Measurements from ENCODE around the gene SLC9A3.
A peak's percentile ranks its signal among the peaks of the same experiment; 100 is the strongest.
"Not testable (repeated sequence)": the region's sequence is repeated elsewhere in the genome, so short reads cannot be mapped to it uniquely, and the experiment has no call there.

SLC9A3 gene

GRCh38 chr5:476102-476813 lies 48.0 kb downstream of the SLC9A3 start:
- no peak for DNase-seq
- Mint-ChIP-seq H3K4me1 (peaks cover 35 to 66% of the 10 kb centered on the region in 2 donors), H3K4me3 (peak overlapping the region; percentile 70 to 87), H3K9me3 (no peaks in the 10 kb centered on the region), H3K36me3 (peaks cover 64 to 69% of the 10 kb centered on the region in 2 donors), H3K27ac (peak overlapping the region; percentile 93), H3K27me3 (peaks cover 25 to 65% of the 10 kb centered on the region in 2 donors)
- no peak for ATAC-seq (replicated peaks)

GRCh38 chr5:475704-476101 lies 48.5 kb downstream of the SLC9A3 start:
- Mint-ChIP-seq H3K27me3 (peaks cover 20 to 62% of the 10 kb centered on the region in 2 donors), H3K4me1 (peaks cover 39 to 69% of the 10 kb centered on the region in 2 donors), H3K27ac (peak overlapping the region; percentile 89), H3K36me3 (peaks cover 67 to 73% of the 10 kb centered on the region in 2 donors), H3K9me3 (no peaks in the 10 kb centered on the region), H3K4me3 (peak overlapping the region; percentile 87 to 90)
- ATAC-seq (replicated peaks), result no peak
- no peak for DNase-seq

- H3K9me3 Mint-ChIP-seq, result no peaks in the 10 kb centered on the region
- H3K27me3 Mint-ChIP-seq, result peaks cover 18 to 58% of the 10 kb centered on the region in 2 donors
- peak overlapping the region; percentile 87 to 90 for H3K4me3 Mint-ChIP-seq
- ATAC-seq (replicated peaks), result no peak
- H3K27ac Mint-ChIP-seq, result peak overlapping the region; percentile 89
- peaks cover 40 to 73% of the 10 kb centered on the region in 2 donors for H3K4me1 Mint-ChIP-seq
- H3K36me3 Mint-ChIP-seq, result peaks cover 67 to 73% of the 10 kb centered on the region in 2 donors
- DNase-seq, result no peak
These were observed 49.2 kb downstream of the SLC9A3 start for GRCh38 chr5:474840-475661.

- H3K27me3 Mint-ChIP-seq, result peaks cover 15 to 55% of the 10 kb centered on the region in 2 donors
- peak overlapping the region; percentile 88 for H3K27ac Mint-ChIP-seq
- peaks cover 40 to 75% of the 10 kb centered on the region in 2 donors for H3K4me1 Mint-ChIP-seq
- H3K9me3 Mint-ChIP-seq; DNase-seq; ATAC-seq (replicated peaks): not testable (repeated sequence)
- peaks cover 68 to 73% of the 10 kb centered on the region in 2 donors for H3K36me3 Mint-ChIP-seq
- H3K4me3 Mint-ChIP-seq, result peak overlapping the region; percentile 87 to 90
These were observed 49.9 kb downstream of the SLC9A3 start for GRCh38 chr5:474232-474839.

GRCh38 chr5:473551-474192 lies 50.6 kb downstream of the SLC9A3 start:
- peak; percentile 33 to 37 for ATAC-seq (replicated peaks)
- Mint-ChIP-seq H3K36me3 (peaks cover 71 to 73% of the 10 kb centered on the region in 2 donors), H3K27me3 (peaks cover 13 to 48% of the 10 kb centered on the region in 2 donors), H3K4me1 (peaks cover 42 to 79% of the 10 kb centered on the region in 2 donors), H3K27ac (peak overlapping the region; percentile 89), H3K9me3 (no peaks in the 10 kb centered on the region), H3K4me3 (peak overlapping the region; percentile 87 to 90)
- DNase-seq, result peak; percentile 54

- DNase-seq (peak; percentile 87), ATAC-seq (replicated peaks) (peak; percentile 71 to 79)
- Mint-ChIP-seq H3K4me3 (peak overlapping the region; percentile 87 to 90), H3K36me3 (peaks cover 71% of the 10 kb centered on the region in 2 donors), H3K9me3 (no peaks in the 10 kb centered on the region), H3K27me3 (peaks cover 12 to 40% of the 10 kb centered on the region in 2 donors), H3K4me1 (peaks cover 42 to 79% of the 10 kb centered on the region in 2 donors), H3K27ac (peak overlapping the region; percentile 96)
These were observed 51.3 kb downstream of the SLC9A3 start for GRCh38 chr5:472656-473550.

- ATAC-seq (replicated peaks), result peak; percentile 17 to 22
- Mint-ChIP-seq H3K36me3 (peaks cover 64% of the 10 kb centered on the region in 2 donors), H3K27me3 (peaks cover 5 to 33% of the 10 kb centered on the region in 2 donors), H3K9me3 (no peaks in the 10 kb centered on the region), H3K27ac (peak overlapping the region; percentile 96), H3K4me1 (peaks cover 34 to 72% of the 10 kb centered on the region in 2 donors), H3K4me3 (peak overlapping the region; percentile 87 to 90)
- no peak for DNase-seq
These were observed 52.1 kb downstream of the SLC9A3 start for GRCh38 chr5:472076-472655.

- DNase-seq (no peak), ATAC-seq (replicated peaks) (no peak)
- Mint-ChIP-seq H3K36me3 (peaks cover 63 to 64% of the 10 kb centered on the region in 2 donors), H3K4me3 (peak overlapping the region; percentile 87 to 90), H3K9me3 (no peaks in the 10 kb centered on the region), H3K27me3 (peaks cover under 1 to 28% of the 10 kb centered on the region in 2 donors), H3K27ac (peak overlapping the region; percentile 96), H3K4me1 (peaks cover 32 to 67% of the 10 kb centered on the region in 2 donors)
These were observed 52.5 kb downstream of the SLC9A3 start for GRCh38 chr5:471750-472058.

- Mint-ChIP-seq H3K36me3 (peaks cover 60 to 63% of the 10 kb centered on the region in 2 donors), H3K4me3 (peak overlapping the region; percentile 87 to 90), H3K27ac (peak overlapping the region; percentile 96), H3K4me1 (peaks cover 32 to 67% of the 10 kb centered on the region in 2 donors), H3K27me3 (peaks cover 0 to 23% of the 10 kb centered on the region in 2 donors), H3K9me3 (no peaks in the 10 kb centered on the region)
- DNase-seq (no peak), ATAC-seq (replicated peaks) (no peak)
These were observed 53.1 kb downstream of the SLC9A3 start for GRCh38 chr5:470961-471749.

GRCh38 chr5:469752-470483 lies 54.3 kb downstream of the SLC9A3 start:
- peaks cover 0 to 10% of the 10 kb centered on the region in 2 donors for H3K27me3 Mint-ChIP-seq
- H3K4me3 Mint-ChIP-seq, result peak overlapping the region; percentile 48 to 87
- ATAC-seq (replicated peaks) (no peak), DNase-seq (no peak)
- no peaks in the 10 kb centered on the region for H3K9me3 Mint-ChIP-seq
- peaks cover 61 to 65% of the 10 kb centered on the region in 2 donors for H3K36me3 Mint-ChIP-seq
- H3K4me1 Mint-ChIP-seq, result peaks cover 34 to 67% of the 10 kb centered on the region in 2 donors
- H3K27ac Mint-ChIP-seq, result peak overlapping the region; percentile 62

- Mint-ChIP-seq H3K27ac (peak overlapping the region; percentile 37), H3K4me3 (no peak overlapping the region), H3K36me3 (peaks cover 67 to 69% of the 10 kb centered on the region in 2 donors), H3K4me1 (peaks cover 38 to 72% of the 10 kb centered on the region in 2 donors), H3K9me3 (no peaks in the 10 kb centered on the region), H3K27me3 (no peaks in the 10 kb centered on the region)
- DNase-seq, result no peak
- no peak for ATAC-seq (replicated peaks)
These were observed 55.8 kb downstream of the SLC9A3 start for GRCh38 chr5:468401-468800.
